BLaER1 treated with 17β-estradiol and CSF1 and Interleukin-3, amounts not matched to agents 10 nM and 100 nM (cell line): ENCODE measurements around the gene TUSC2.

Experiments
- H3K27ac ChIP-seq, 11 experiments: shearing (Covaris generic); formaldehyde crosslinking; 2 replicates each; pipeline ENCODE4 v1.8.1; 2022
- H3K27me3 ChIP-seq, 11 experiments: shearing (Covaris generic); formaldehyde crosslinking; 2 replicates each; pipeline ENCODE4 v1.8.1; 2022
- H3K36me3 ChIP-seq, 11 experiments: shearing (Covaris generic); formaldehyde crosslinking; 2 replicates each; pipeline ENCODE4 v1.8.1; 2022
- H3K4me1 ChIP-seq, 10 experiments: shearing (Covaris generic); formaldehyde crosslinking; 2 replicates each; pipeline ENCODE4 v1.8.1; 2022
- H3K4me2 ChIP-seq, 11 experiments: shearing (Covaris generic); formaldehyde crosslinking; 2 replicates each; pipeline ENCODE4 v1.8.1; 2022
- H3K4me3 ChIP-seq, 10 experiments: shearing (Covaris generic); formaldehyde crosslinking; 2 replicates each; pipeline ENCODE4 v1.8.1; 2022
- H3K9ac ChIP-seq, 11 experiments: shearing (Covaris generic); formaldehyde crosslinking; 2 replicates each; pipeline ENCODE4 v1.8.1; 2022
- H3K9me3 ChIP-seq, 11 experiments: shearing (Covaris generic); formaldehyde crosslinking; replicated peaks in 1 of 11; 2 replicates each; pipeline ENCODE4 v1.8.1; 2022
- H4K20me1 ChIP-seq, 11 experiments: shearing (Covaris generic); formaldehyde crosslinking; 2 replicates each; pipeline ENCODE4 v1.8.1; 2022
- Cebpa-rat ChIP-seq, 11 experiments: shearing (Covaris generic); IDR thresholded peaks; 2 replicates each; pipeline ENCODE4 v1.8.1; 2022

The TUSC2 gene

GRCh38 chr3:50321336-50322114 is 6.5 kb downstream of the TUSC2 start:
- H3K36me3 ChIP-seq = peaks cover 21 to 62% (median 50%) of the 10 kb centered on the region in 11 experiments; a peak in 21 of 22 replicates
- peak overlapping the region; percentile 93 to 100 (median 99) for H3K9ac ChIP-seq
- H3K27ac ChIP-seq = peak overlapping the region; percentile 94 to 100 (median 99)
- peak overlapping the region; percentile 73 to 89 (median 78) for H3K4me3 ChIP-seq
- peak overlapping the region; percentile 90 to 99 (median 97) for H3K4me2 ChIP-seq
- H3K27me3 ChIP-seq = no peaks in the 10 kb centered on the region
- peaks cover 0 to 58% (median 38%) of the 10 kb centered on the region in 11 experiments; a peak in 18 of 22 replicates for H4K20me1 ChIP-seq
- no peak for TF ChIP-seq Cebpa-rat (IDR thresholded peaks at IDR 0.05)
- H3K4me1 ChIP-seq = peaks cover 68 to 89% (median 81%) of the 10 kb centered on the region in 10 experiments
- no peaks in the 10 kb centered on the region for H3K9me3 ChIP-seq

GRCh38 chr3:50320853-50321335 is 7.1 kb downstream of the TUSC2 start:
- Histone ChIP-seq H3K36me3 (peaks cover 21 to 62% (median 50%) of the 10 kb centered on the region in 11 experiments; a peak in 21 of 22 replicates), H3K27ac (peak overlapping the region; percentile 94 to 100 (median 99)), H4K20me1 (peaks cover 0 to 57% (median 41%) of the 10 kb centered on the region in 11 experiments; a peak in 18 of 22 replicates), H3K9me3 (no peaks in the 10 kb centered on the region), H3K27me3 (no peaks in the 10 kb centered on the region), H3K4me3 (peak overlapping the region; percentile 73 to 89 (median 78)), H3K4me1 (peaks cover 67 to 86% (median 79%) of the 10 kb centered on the region in 10 experiments), H3K9ac (peak overlapping the region; percentile 93 to 100 (median 99)), H3K4me2 (peak overlapping the region; percentile 90 to 99 (median 97))
- TF ChIP-seq Cebpa-rat (IDR thresholded peaks at IDR 0.05) = no peak

- Histone ChIP-seq H3K36me3 (peaks cover 19 to 61% (median 46%) of the 10 kb centered on the region in 11 experiments; a peak in 19 of 22 replicates), H3K27me3 (no peaks in the 10 kb centered on the region), H3K9ac (peak overlapping the region; percentile 93 to 100 (median 99)), H4K20me1 (peaks cover 0 to 50% (median 40%) of the 10 kb centered on the region in 11 experiments; a peak in 18 of 22 replicates), H3K4me1 (peaks cover 67 to 78% (median 75%) of the 10 kb centered on the region in 10 experiments), H3K27ac (peak overlapping the region; percentile 94 to 100 (median 99); a peak in 21 of 22 replicates), H3K4me3 (peak overlapping the region; percentile 73 to 89 (median 78)), H3K9me3 (no peaks in the 10 kb centered on the region), H3K4me2 (peak overlapping the region; percentile 90 to 99 (median 97))
- TF ChIP-seq Cebpa-rat (IDR thresholded peaks at IDR 0.05) = no peak
These were observed 8.0 kb downstream of the TUSC2 start for GRCh38 chr3:50319894-50320625.

GRCh38 chr3:50319181-50319893 is 8.7 kb downstream of the TUSC2 start:
- TF ChIP-seq Cebpa-rat (IDR thresholded peaks at IDR 0.05) = no peak
- no peaks in the 10 kb centered on the region for H3K27me3 ChIP-seq
- peak overlapping the region in 7 of 10 experiments; percentile 14 to 87 (median 78); a peak in 12 of 20 replicates for H3K4me3 ChIP-seq
- H3K9me3 ChIP-seq = no peaks in the 10 kb centered on the region
- peak overlapping the region in 4 of 11 experiments; percentile 12 to 32 (median 19); a peak in 3 of 22 replicates for H3K27ac ChIP-seq
- peaks cover 19 to 61% (median 50%) of the 10 kb centered on the region in 11 experiments; a peak in 19 of 22 replicates for H3K36me3 ChIP-seq
- peaks cover 67 to 73% (median 70%) of the 10 kb centered on the region in 10 experiments for H3K4me1 ChIP-seq
- H3K9ac ChIP-seq = peak overlapping the region; percentile 29 to 100 (median 98); a peak in 17 of 22 replicates
- peak overlapping the region; percentile 90 to 99 (median 97) for H3K4me2 ChIP-seq
- peaks cover 0 to 47% (median 41%) of the 10 kb centered on the region in 11 experiments; a peak in 18 of 22 replicates for H4K20me1 ChIP-seq

- H3K27me3 ChIP-seq = no peaks in the 10 kb centered on the region
- H3K4me2 ChIP-seq = peak overlapping the region; percentile 90 to 99 (median 97)
- peak overlapping the region in 5 of 10 experiments; percentile 7 to 51 (median 16); a peak in 7 of 20 replicates for H3K4me3 ChIP-seq
- H3K9ac ChIP-seq = peak overlapping the region; percentile 8 to 99 (median 93); a peak in 16 of 22 replicates
- H3K36me3 ChIP-seq = peaks cover 19 to 60% (median 50%) of the 10 kb centered on the region in 11 experiments; a peak in 19 of 22 replicates
- peak overlapping the region in 5 of 11 experiments; percentile 15 to 35 (median 32); a peak in 4 of 22 replicates for H3K27ac ChIP-seq
- H3K9me3 ChIP-seq = no peaks in the 10 kb centered on the region
- peaks cover 0 to 47% (median 41%) of the 10 kb centered on the region in 11 experiments; a peak in 17 of 22 replicates for H4K20me1 ChIP-seq
- peaks cover 59 to 65% (median 63%) of the 10 kb centered on the region in 10 experiments for H3K4me1 ChIP-seq
- TF ChIP-seq Cebpa-rat (IDR thresholded peaks at IDR 0.05) = no peak
These were observed 9.4 kb downstream of the TUSC2 start for GRCh38 chr3:50318615-50319014.

GRCh38 chr3:50318163-50318562 is 9.9 kb downstream of the TUSC2 start:
- no peaks in the 10 kb centered on the region for H3K9me3 ChIP-seq
- H3K9ac ChIP-seq = peak overlapping the region; percentile 8 to 99 (median 93); a peak in 13 of 22 replicates
- peaks cover 55 to 61% (median 58%) of the 10 kb centered on the region in 10 experiments for H3K4me1 ChIP-seq
- peak overlapping the region in 4 of 11 experiments; percentile 15 to 35 (median 28); a peak in 6 of 22 replicates for H3K27ac ChIP-seq
- H4K20me1 ChIP-seq = peaks cover 0 to 47% (median 41%) of the 10 kb centered on the region in 11 experiments; a peak in 17 of 22 replicates
- peak overlapping the region in 5 of 10 experiments; percentile 7 to 51 (median 26); a peak in 6 of 20 replicates for H3K4me3 ChIP-seq
- H3K27me3 ChIP-seq = no peaks in the 10 kb centered on the region
- peak overlapping the region; percentile 90 to 99 (median 97) for H3K4me2 ChIP-seq
- no peak for TF ChIP-seq Cebpa-rat (IDR thresholded peaks at IDR 0.05)
- H3K36me3 ChIP-seq = peaks cover 19 to 60% (median 50%) of the 10 kb centered on the region in 11 experiments; a peak in 19 of 22 replicates

GRCh38 chr3:50317300-50317699 is 10.7 kb downstream of the TUSC2 start:
- Histone ChIP-seq H3K9ac (peak overlapping the region in 9 of 11 experiments; percentile 0 to 98 (median 44); a peak in 15 of 22 replicates), H3K9me3 (no peaks in the 10 kb centered on the region), H4K20me1 (peaks cover 0 to 47% (median 41%) of the 10 kb centered on the region in 11 experiments; a peak in 17 of 22 replicates), H3K36me3 (peaks cover 19 to 60% (median 50%) of the 10 kb centered on the region in 11 experiments; a peak in 19 of 22 replicates), H3K4me3 (no peak overlapping the region), H3K27me3 (no peaks in the 10 kb centered on the region), H3K4me2 (peak overlapping the region; percentile 90 to 99 (median 97); a peak in 21 of 22 replicates), H3K27ac (peak overlapping the region in 3 of 11 experiments; percentile 9 to 32 (median 28); a peak in 3 of 22 replicates), H3K4me1 (peaks cover 46 to 52% (median 50%) of the 10 kb centered on the region in 10 experiments)
- TF ChIP-seq Cebpa-rat (IDR thresholded peaks at IDR 0.05) = no peak
